ENCODE data around the gene RINT1.

The RINT1 gene

DNA sequence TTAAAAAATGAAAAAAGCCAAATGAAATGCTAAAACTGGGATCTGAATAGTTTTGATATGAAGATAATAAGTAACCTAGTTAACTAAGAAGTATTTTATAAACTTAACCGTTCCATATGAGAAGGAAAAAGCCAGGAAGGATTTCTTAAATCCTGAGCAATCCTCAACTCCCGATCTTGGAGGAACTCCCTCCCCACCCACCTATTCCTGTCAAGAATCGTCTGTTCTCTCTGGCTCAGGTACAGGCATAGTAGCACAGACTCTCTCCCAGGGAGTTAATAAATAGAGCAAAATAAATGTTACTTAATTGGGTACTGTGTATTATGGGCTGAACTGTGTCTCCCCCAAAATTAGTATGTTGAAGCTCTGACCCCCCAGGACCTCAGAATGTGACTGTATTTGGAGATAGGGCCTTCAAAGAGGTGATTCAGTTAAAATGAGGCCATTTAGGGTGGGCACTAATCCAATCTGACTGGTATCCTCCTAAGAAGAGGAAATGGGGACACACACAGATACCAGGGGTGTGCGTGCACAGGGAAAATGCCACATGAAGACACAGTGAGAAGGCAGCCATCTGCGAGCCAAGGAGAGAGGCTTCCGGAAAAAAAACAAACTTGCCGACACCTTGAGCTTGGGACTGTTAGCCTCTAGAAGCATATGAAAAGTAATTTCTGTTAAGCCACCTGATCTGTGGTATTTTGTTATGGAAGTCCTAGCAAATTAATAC is 38.6 kb upstream of the RINT1 start:
- TF ChIP-seq, protein P1, sequence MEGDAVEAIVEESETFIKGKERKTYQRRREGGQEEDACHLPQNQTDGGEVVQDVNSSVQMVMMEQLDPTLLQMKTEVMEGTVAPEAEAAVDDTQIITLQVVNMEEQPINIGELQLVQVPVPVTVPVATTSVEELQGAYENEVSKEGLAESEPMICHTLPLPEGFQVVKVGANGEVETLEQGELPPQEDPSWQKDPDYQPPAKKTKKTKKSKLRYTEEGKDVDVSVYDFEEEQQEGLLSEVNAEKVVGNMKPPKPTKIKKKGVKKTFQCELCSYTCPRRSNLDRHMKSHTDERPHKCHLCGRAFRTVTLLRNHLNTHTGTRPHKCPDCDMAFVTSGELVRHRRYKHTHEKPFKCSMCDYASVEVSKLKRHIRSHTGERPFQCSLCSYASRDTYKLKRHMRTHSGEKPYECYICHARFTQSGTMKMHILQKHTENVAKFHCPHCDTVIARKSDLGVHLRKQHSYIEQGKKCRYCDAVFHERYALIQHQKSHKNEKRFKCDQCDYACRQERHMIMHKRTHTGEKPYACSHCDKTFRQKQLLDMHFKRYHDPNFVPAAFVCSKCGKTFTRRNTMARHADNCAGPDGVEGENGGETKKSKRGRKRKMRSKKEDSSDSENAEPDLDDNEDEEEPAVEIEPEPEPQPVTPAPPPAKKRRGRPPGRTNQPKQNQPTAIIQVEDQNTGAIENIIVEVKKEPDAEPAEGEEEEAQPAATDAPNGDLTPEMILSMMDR (IDR thresholded peaks at IDR 0.05; ENCODE audit: low read depth, low read length): no peak
- no peak for TF ChIP-seq EZH2phosphoT487 (IDR thresholded peaks at IDR 0.05; ENCODE audit: low read depth)
- H3K36me3 ChIP-seq (replicated peaks; ENCODE audit: low read depth, low read length): peaks cover 19% of the 10 kb centered on the region
- H2AFZ ChIP-seq (ENCODE audit: low read depth, low read length): no peak overlapping the region
- H4K20me1 ChIP-seq (ENCODE audit: insufficient read depth, low read length): no peaks in the 10 kb centered on the region
- H3K27ac ChIP-seq (ENCODE audit: low read length): no peak overlapping the region
- H3K4me3 ChIP-seq (ENCODE audit: low read length): no peak overlapping the region
- H3K79me2 ChIP-seq (ENCODE audit: low read length): 0 out of 2 replicates have a peak, but pooled peaks cover 3% of the 10 kb centered on the region
- H3K4me1 ChIP-seq (ENCODE audit: low read length): no peaks in the 10 kb centered on the region
- H3K4me2 ChIP-seq (ENCODE audit: low read length): no peak overlapping the region
- no peaks in the 10 kb centered on the region for H3K27me3 ChIP-seq (ENCODE audit: low read depth, low read length)
- no peaks in the 10 kb centered on the region for H3K9me3 ChIP-seq (ENCODE audit: insufficient read depth, low read length)
- no peak overlapping the region for H3K9ac ChIP-seq (ENCODE audit: low read length)

DNA sequence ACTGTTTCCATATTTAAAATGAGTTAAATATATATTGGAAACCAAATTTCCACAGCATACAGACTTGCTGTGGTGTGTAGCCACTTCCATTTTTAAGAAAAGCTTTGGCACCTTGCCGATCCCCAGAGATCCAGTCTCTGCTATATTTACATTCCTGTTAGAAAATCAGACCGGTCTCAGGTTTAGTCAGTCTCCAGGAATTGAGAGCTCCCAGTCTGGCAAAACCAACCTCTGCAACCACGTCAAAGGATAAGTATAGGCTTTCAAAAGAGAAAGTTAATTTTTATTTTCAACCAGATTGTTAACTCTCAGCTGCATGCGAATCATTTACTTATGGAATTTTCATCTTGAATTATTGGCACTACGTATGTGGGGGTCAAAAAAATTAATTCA is 38.1 kb upstream of the RINT1 start:
- H3K4me1 ChIP-seq (ENCODE audit: low read length): no peaks in the 10 kb centered on the region
- no peak overlapping the region for H3K27ac ChIP-seq (ENCODE audit: low read length)
- H3K27me3 ChIP-seq (ENCODE audit: low read depth, low read length): no peaks in the 10 kb centered on the region
- 0 out of 2 replicates have a peak, but pooled peaks cover 3% of the 10 kb centered on the region for H3K79me2 ChIP-seq (ENCODE audit: low read length)
- H2AFZ ChIP-seq (ENCODE audit: low read depth, low read length): no peak overlapping the region
- peaks cover 20% of the 10 kb centered on the region for H3K36me3 ChIP-seq (replicated peaks; ENCODE audit: low read depth, low read length)
- H3K9me3 ChIP-seq (ENCODE audit: insufficient read depth, low read length): no peaks in the 10 kb centered on the region
- H3K4me2 ChIP-seq (ENCODE audit: low read length): no peak overlapping the region
- no peak overlapping the region for H3K9ac ChIP-seq (ENCODE audit: low read length)
- H4K20me1 ChIP-seq (ENCODE audit: insufficient read depth, low read length): no peaks in the 10 kb centered on the region
- H3K4me3 ChIP-seq (ENCODE audit: low read length): no peak overlapping the region
- TF ChIP-seq, protein P1 (IDR thresholded peaks at IDR 0.05; ENCODE audit: low read depth, low read length): no peak
- no peak for TF ChIP-seq EZH2phosphoT487 (IDR thresholded peaks at IDR 0.05; ENCODE audit: low read depth)

DNA sequence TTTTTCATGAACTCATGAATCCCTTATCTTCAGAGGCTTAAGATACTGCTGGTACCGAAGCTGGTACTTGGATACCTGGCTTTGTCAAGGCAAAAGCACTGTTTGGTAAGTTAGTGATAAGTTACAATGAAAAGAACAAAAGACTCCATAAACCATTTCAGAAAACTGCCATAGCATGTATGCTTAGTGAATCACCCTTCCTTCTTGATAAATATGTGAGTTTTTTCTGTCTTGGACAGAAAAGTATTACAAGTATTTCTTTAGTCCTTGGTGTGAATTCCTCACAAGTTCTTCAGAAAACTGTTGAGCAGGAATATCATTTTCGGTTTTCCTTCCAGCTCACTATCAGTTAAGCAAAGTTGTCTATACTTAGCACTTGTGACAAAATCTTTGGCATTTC is 35.5 kb upstream of the RINT1 start:
- Histone ChIP-seq H3K4me2 (ENCODE audit: low read length) (no peak overlapping the region), H3K9ac (ENCODE audit: low read length) (no peak overlapping the region), H3K9me3 (ENCODE audit: insufficient read depth, low read length) (no peaks in the 10 kb centered on the region), H3K27me3 (ENCODE audit: low read depth, low read length) (no peaks in the 10 kb centered on the region), H3K4me3 (ENCODE audit: low read length) (no peak overlapping the region), H3K27ac (ENCODE audit: low read length) (no peak overlapping the region), H2AFZ (ENCODE audit: low read depth, low read length) (no peak overlapping the region), H3K36me3 (replicated peaks; ENCODE audit: low read depth, low read length) (peaks cover 36% of the 10 kb centered on the region), H3K79me2 (ENCODE audit: low read length) (no peaks in the 10 kb centered on the region; the same call in 1 of the 2 replicates), H4K20me1 (ENCODE audit: insufficient read depth, low read length) (no peaks in the 10 kb centered on the region), H3K4me1 (ENCODE audit: low read length) (no peaks in the 10 kb centered on the region)
- TF ChIP-seq, protein P1 (IDR thresholded peaks at IDR 0.05; ENCODE audit: low read depth, low read length): no peak
- no peak for TF ChIP-seq EZH2phosphoT487 (IDR thresholded peaks at IDR 0.05; ENCODE audit: low read depth)

DNA sequence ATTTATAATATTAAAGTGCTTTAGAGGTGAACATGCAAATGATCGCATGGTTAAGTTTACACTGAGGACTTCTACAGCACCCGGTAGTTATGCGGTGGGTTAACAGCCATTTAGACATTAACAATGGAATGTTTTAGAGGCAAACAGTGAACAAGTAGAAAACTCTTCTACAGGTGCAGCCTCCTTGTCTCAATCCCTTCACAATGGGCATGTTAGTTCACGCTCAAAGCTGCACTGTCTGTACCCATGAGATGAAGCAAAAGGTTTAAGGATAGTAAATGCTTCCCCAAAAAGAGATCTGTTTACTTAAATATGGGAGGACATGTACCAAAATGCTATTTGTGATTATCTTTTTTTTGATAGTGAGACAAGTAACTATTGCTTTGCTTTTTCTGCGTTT is 35.0 kb upstream of the RINT1 start:
- Histone ChIP-seq H4K20me1 (ENCODE audit: insufficient read depth, low read length) (no peaks in the 10 kb centered on the region), H3K79me2 (ENCODE audit: low read length) (no peaks in the 10 kb centered on the region; the same call in 1 of the 2 replicates), H3K9me3 (ENCODE audit: insufficient read depth, low read length) (no peaks in the 10 kb centered on the region), H3K4me3 (ENCODE audit: low read length) (no peak overlapping the region), H3K36me3 (replicated peaks; ENCODE audit: low read depth, low read length) (peaks cover 37% of the 10 kb centered on the region), H3K27me3 (ENCODE audit: low read depth, low read length) (no peaks in the 10 kb centered on the region), H3K27ac (ENCODE audit: low read length) (no peak overlapping the region), H3K4me1 (ENCODE audit: low read length) (no peaks in the 10 kb centered on the region), H3K4me2 (ENCODE audit: low read length) (no peak overlapping the region), H2AFZ (ENCODE audit: low read depth, low read length) (no peak overlapping the region), H3K9ac (ENCODE audit: low read length) (no peak overlapping the region)
- TF ChIP-seq, protein P1 (IDR thresholded peaks at IDR 0.05; ENCODE audit: low read depth, low read length): no peak
- no peak for TF ChIP-seq EZH2phosphoT487 (IDR thresholded peaks at IDR 0.05; ENCODE audit: low read depth)
